Measurements from ENCODE around the gene PDC.

PDC gene

DNA sequence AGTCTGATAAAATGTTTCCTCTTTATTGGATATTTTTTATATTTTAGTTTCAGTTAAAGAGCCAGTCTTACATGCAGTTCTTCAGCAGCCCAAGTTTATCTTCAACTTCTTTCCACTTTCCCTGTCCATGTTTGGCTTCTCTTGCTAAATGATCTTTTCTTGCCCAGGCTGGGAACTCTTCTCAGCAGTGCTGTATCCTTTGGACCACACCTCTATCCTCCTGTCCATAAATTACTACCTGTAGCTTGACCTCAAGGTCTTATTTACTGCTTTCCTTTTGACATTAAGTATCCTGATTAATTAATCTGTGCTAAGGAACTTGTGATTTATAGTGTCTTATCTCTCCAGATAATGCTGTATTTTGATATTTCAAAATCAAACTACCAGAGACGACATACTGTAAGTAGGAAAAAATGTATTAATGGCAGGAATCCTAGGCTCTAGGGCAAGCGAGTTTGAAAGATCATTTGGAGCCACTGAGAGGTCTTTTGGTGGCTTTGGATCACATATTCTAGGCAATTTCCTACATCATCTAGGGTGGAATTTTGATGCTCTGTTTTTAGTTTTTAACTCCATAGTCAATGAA lies 20.5 kb upstream of the PDC start:
- H3K4me3 ChIP-seq (ENCODE audit: low read length) = no peak overlapping the region
- no peak overlapping the region for H3K27ac ChIP-seq (ENCODE audit: low read length)
- H3K79me2 ChIP-seq (ENCODE audit: low read length) = no peaks in the 10 kb centered on the region
- peaks cover 21% of the 10 kb centered on the region for H3K4me1 ChIP-seq (ENCODE audit: low read length)
- H3K36me3 ChIP-seq (replicated peaks; ENCODE audit: low read depth, low read length) = no peaks in the 10 kb centered on the region
- H2AFZ ChIP-seq (ENCODE audit: low read depth, low read length) = no peak overlapping the region
- H3K9ac ChIP-seq (ENCODE audit: low read length) = no peak overlapping the region
- H4K20me1 ChIP-seq (ENCODE audit: insufficient read depth, low read length) = no peaks in the 10 kb centered on the region
- no peaks in the 10 kb centered on the region for H3K27me3 ChIP-seq (ENCODE audit: low read depth, low read length)
- no peak for TF ChIP-seq EZH2phosphoT487 (IDR thresholded peaks at IDR 0.05; ENCODE audit: low read depth)
- TF ChIP-seq, protein P1, sequence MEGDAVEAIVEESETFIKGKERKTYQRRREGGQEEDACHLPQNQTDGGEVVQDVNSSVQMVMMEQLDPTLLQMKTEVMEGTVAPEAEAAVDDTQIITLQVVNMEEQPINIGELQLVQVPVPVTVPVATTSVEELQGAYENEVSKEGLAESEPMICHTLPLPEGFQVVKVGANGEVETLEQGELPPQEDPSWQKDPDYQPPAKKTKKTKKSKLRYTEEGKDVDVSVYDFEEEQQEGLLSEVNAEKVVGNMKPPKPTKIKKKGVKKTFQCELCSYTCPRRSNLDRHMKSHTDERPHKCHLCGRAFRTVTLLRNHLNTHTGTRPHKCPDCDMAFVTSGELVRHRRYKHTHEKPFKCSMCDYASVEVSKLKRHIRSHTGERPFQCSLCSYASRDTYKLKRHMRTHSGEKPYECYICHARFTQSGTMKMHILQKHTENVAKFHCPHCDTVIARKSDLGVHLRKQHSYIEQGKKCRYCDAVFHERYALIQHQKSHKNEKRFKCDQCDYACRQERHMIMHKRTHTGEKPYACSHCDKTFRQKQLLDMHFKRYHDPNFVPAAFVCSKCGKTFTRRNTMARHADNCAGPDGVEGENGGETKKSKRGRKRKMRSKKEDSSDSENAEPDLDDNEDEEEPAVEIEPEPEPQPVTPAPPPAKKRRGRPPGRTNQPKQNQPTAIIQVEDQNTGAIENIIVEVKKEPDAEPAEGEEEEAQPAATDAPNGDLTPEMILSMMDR (IDR thresholded peaks at IDR 0.05; ENCODE audit: low read depth, low read length) = no peak
- no peaks in the 10 kb centered on the region for H3K9me3 ChIP-seq (ENCODE audit: insufficient read depth, low read length)
- H3K4me2 ChIP-seq (ENCODE audit: low read length) = no peak overlapping the region

DNA sequence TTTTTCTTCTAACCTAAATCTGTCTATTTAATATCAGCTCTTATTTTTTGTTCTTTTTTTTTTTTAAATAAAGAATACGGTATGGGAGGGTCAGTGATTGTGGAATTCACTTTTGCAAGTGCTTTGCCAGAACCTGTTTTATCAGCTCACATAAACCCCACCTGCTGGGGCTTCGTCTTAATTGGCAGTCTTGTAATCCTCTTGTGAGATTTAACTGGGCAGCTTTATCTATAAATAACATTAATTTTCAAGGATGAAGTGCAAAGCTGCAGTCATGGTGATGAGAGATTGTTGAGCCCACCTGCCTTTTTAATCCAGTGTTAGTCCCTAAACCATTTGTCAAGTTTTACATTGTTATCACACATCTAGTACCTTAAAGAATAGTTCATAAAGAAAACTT lies 18.2 kb upstream of the PDC start:
- Histone ChIP-seq H3K27ac (ENCODE audit: low read length) (no peak overlapping the region), H3K9ac (ENCODE audit: low read length) (no peak overlapping the region), H3K4me3 (ENCODE audit: low read length) (no peak overlapping the region), H4K20me1 (ENCODE audit: insufficient read depth, low read length) (no peaks in the 10 kb centered on the region), H3K79me2 (ENCODE audit: low read length) (no peaks in the 10 kb centered on the region), H3K4me1 (ENCODE audit: low read length) (peaks cover 15% of the 10 kb centered on the region), H3K4me2 (ENCODE audit: low read length) (no peak overlapping the region), H3K27me3 (ENCODE audit: low read depth, low read length) (no peaks in the 10 kb centered on the region), H3K36me3 (replicated peaks; ENCODE audit: low read depth, low read length) (no peaks in the 10 kb centered on the region), H3K9me3 (ENCODE audit: insufficient read depth, low read length) (no peaks in the 10 kb centered on the region), H2AFZ (ENCODE audit: low read depth, low read length) (no peak overlapping the region)
- TF ChIP-seq, protein P1 (IDR thresholded peaks at IDR 0.05; ENCODE audit: low read depth, low read length) = no peak
- no peak for TF ChIP-seq EZH2phosphoT487 (IDR thresholded peaks at IDR 0.05; ENCODE audit: low read depth)

DNA sequence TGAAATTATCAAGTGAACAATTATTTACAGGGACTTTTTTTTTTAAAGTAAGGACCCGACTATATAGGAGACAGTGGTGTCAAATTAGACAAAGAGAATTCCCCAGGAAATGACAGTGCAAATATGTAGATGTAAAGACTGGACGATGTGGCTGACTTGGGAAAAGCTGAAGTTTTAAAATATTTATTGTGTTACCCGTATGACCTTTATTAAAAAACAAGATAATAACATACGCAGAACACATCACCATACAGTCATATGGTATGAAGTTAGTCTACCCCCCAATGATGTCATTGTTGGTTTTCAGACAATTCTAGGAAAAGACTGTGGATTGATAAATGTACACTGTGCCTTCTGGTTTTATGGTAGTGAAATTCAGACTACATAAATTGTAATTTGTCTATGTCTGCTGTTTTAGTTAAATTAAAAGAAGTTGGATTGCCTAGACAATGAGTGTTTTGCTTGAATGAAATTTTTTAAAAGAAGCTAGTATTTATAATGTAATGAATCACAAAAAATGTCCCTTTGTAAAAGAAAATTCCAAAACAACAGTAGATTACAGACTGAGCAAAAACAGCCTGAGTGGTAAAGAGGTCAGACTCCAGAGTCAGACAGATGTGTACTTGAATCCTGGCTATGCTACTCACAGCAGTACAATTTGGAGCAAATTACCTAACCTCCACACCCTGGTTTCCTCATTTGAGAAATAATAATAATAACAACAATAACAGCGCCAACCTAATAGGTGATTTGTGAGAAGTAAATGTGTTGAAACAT lies 15.5 kb upstream of the PDC start:
- Histone ChIP-seq H3K27ac (ENCODE audit: low read length) (no peak overlapping the region), H4K20me1 (ENCODE audit: insufficient read depth, low read length) (no peaks in the 10 kb centered on the region), H3K9me3 (ENCODE audit: insufficient read depth, low read length) (no peaks in the 10 kb centered on the region), H3K79me2 (ENCODE audit: low read length) (no peaks in the 10 kb centered on the region), H3K4me1 (ENCODE audit: low read length) (peaks cover 18% of the 10 kb centered on the region), H3K36me3 (replicated peaks; ENCODE audit: low read depth, low read length) (no peaks in the 10 kb centered on the region), H3K9ac (ENCODE audit: low read length) (no peak overlapping the region), H3K27me3 (ENCODE audit: low read depth, low read length) (no peaks in the 10 kb centered on the region), H2AFZ (ENCODE audit: low read depth, low read length) (no peak overlapping the region), H3K4me2 (ENCODE audit: low read length) (no peak overlapping the region), H3K4me3 (ENCODE audit: low read length) (no peak overlapping the region)
- TF ChIP-seq, protein P1 (IDR thresholded peaks at IDR 0.05; ENCODE audit: low read depth, low read length) = no peak
- no peak for TF ChIP-seq EZH2phosphoT487 (IDR thresholded peaks at IDR 0.05; ENCODE audit: low read depth)

GRCh38 chr1:186474208-186474607 lies 13.3 kb upstream of the PDC start:
- Histone ChIP-seq H3K36me3 (replicated peaks; ENCODE audit: low read depth, low read length) (no peaks in the 10 kb centered on the region), H3K9ac (ENCODE audit: low read length) (no peak overlapping the region), H3K27ac (ENCODE audit: low read length) (no peak overlapping the region), H3K27me3 (ENCODE audit: low read depth, low read length) (no peaks in the 10 kb centered on the region), H3K9me3 (ENCODE audit: insufficient read depth, low read length) (no peaks in the 10 kb centered on the region), H4K20me1 (ENCODE audit: insufficient read depth, low read length) (no peaks in the 10 kb centered on the region), H3K79me2 (ENCODE audit: low read length) (no peaks in the 10 kb centered on the region), H3K4me1 (ENCODE audit: low read length) (peaks cover 22% of the 10 kb centered on the region), H3K4me3 (ENCODE audit: low read length) (no peak overlapping the region), H2AFZ (ENCODE audit: low read depth, low read length) (no peak overlapping the region), H3K4me2 (ENCODE audit: low read length) (no peak overlapping the region)
- no peak for TF ChIP-seq EZH2phosphoT487 (IDR thresholded peaks at IDR 0.05; ENCODE audit: low read depth)

Data from OCI-LY3 (cell line).